ENCODE measurements around the gene MED26.

GRCh38 chr19:16624236-16624635 is 3.8 kb downstream of the MED26 start:
- TF ChIP-seq EZH2 (IDR thresholded peaks at IDR 0.05; ENCODE audit: insufficient read depth, poor library complexity, severe bottlenecking) (no peak), EZH2phosphoT487 (IDR thresholded peaks at IDR 0.05; ENCODE audit: insufficient read depth, low read depth) (no peak)

Measured in GM23248 (cell line).